ENCODE measurements around the gene EDEM1. TPM values are rescaled to one million over a fixed set of nuclear protein-coding genes. Genes with fewer than 3 reads are reported as not detected.

EDEM1 gene
- total RNA-seq, 1 experiment from 2014 or later = 65.9 TPM

- BruUV-seq (replicated peaks) = no TSS peak
- CTCF ChIA-PET = no interaction called here
- no peak for DNase-seq
- H3K36me3 Mint-ChIP-seq (ENCODE audit: insufficient read depth, unreplicated experiment) = peaks cover 50% of the 10 kb centered on the region
- no peak overlapping the region for H3K4me3 Mint-ChIP-seq (ENCODE audit: low read depth, unreplicated experiment)
- no peaks in the 10 kb centered on the region for H3K27me3 Mint-ChIP-seq (ENCODE audit: unreplicated experiment)
- no peaks in the 10 kb centered on the region for H3K9me3 Mint-ChIP-seq (ENCODE audit: low read depth, unreplicated experiment)
- H3K27ac Mint-ChIP-seq (ENCODE audit: unreplicated experiment) = no peak overlapping the region
- intact Hi-C loops (cut with micrococcal nuclease; ENCODE audit: unreplicated experiment) = no loop called here
- peaks cover 8% of the 10 kb centered on the region for H3K4me1 Mint-ChIP-seq (ENCODE audit: low read depth, unreplicated experiment)
- TF ChIP-seq CTCF (IDR thresholded peaks at IDR 0.05; ENCODE audit: unreplicated experiment) = no peak
Measured at GRCh38 chr3:5213574-5213966, 26.1 kb downstream of the EDEM1 start.

GRCh38 chr3:5214352-5214751 is 26.8 kb downstream of the EDEM1 start:
- Mint-ChIP-seq H3K4me1 (ENCODE audit: low read depth, unreplicated experiment) (peaks cover 8% of the 10 kb centered on the region), H3K4me3 (ENCODE audit: low read depth, unreplicated experiment) (no peak overlapping the region), H3K36me3 (ENCODE audit: insufficient read depth, unreplicated experiment) (peaks cover 51% of the 10 kb centered on the region)

GRCh38 chr3:5217824-5218595 is 30.5 kb downstream of the EDEM1 start:
- CTCF ChIA-PET = no interaction called here
- H3K4me3 Mint-ChIP-seq (ENCODE audit: low read depth, unreplicated experiment) = no peak overlapping the region
- H3K4me1 Mint-ChIP-seq (ENCODE audit: low read depth, unreplicated experiment) = no peaks in the 10 kb centered on the region
- H3K27ac Mint-ChIP-seq (ENCODE audit: unreplicated experiment) = no peak overlapping the region
- no peak for DNase-seq
- TF ChIP-seq CTCF (IDR thresholded peaks at IDR 0.05; ENCODE audit: unreplicated experiment) = no peak
- BruUV-seq (replicated peaks) = no TSS peak
- peaks cover 43% of the 10 kb centered on the region for H3K36me3 Mint-ChIP-seq (ENCODE audit: insufficient read depth, unreplicated experiment)
- H3K9me3 Mint-ChIP-seq (ENCODE audit: low read depth, unreplicated experiment) = no peaks in the 10 kb centered on the region
- H3K27me3 Mint-ChIP-seq (ENCODE audit: unreplicated experiment) = no peaks in the 10 kb centered on the region
- intact Hi-C loops (cut with micrococcal nuclease; ENCODE audit: unreplicated experiment) = no loop called here

More at GRCh38 chr3:5214352-5214751, 26.8 kb downstream of the EDEM1 start:
- DNase-seq = no peak
- intact Hi-C loops (cut with micrococcal nuclease; ENCODE audit: unreplicated experiment) = no loop called here
- CTCF ChIA-PET = no interaction called here
- Mint-ChIP-seq H3K27me3 (ENCODE audit: unreplicated experiment) (no peaks in the 10 kb centered on the region), H3K9me3 (ENCODE audit: low read depth, unreplicated experiment) (no peaks in the 10 kb centered on the region), H3K27ac (ENCODE audit: unreplicated experiment) (no peak overlapping the region)
- BruUV-seq (replicated peaks) = no TSS peak
- TF ChIP-seq CTCF (IDR thresholded peaks at IDR 0.05; ENCODE audit: unreplicated experiment) = no peak

GRCh38 chr3:5218815-5219214 is 31.3 kb downstream of the EDEM1 start:
- no TSS peak for BruUV-seq (replicated peaks)
- no peak overlapping the region for H3K4me3 Mint-ChIP-seq (ENCODE audit: low read depth, unreplicated experiment)
- H3K27ac Mint-ChIP-seq (ENCODE audit: unreplicated experiment) = no peak overlapping the region
- H3K4me1 Mint-ChIP-seq (ENCODE audit: low read depth, unreplicated experiment) = no peaks in the 10 kb centered on the region
- no peaks in the 10 kb centered on the region for H3K9me3 Mint-ChIP-seq (ENCODE audit: low read depth, unreplicated experiment)
- CTCF ChIA-PET = no interaction called here
- H3K27me3 Mint-ChIP-seq (ENCODE audit: unreplicated experiment) = no peaks in the 10 kb centered on the region
- intact Hi-C loops (cut with micrococcal nuclease; ENCODE audit: unreplicated experiment) = no loop called here
- TF ChIP-seq CTCF (IDR thresholded peaks at IDR 0.05; ENCODE audit: unreplicated experiment) = no peak
- H3K36me3 Mint-ChIP-seq (ENCODE audit: insufficient read depth, unreplicated experiment) = peaks cover 35% of the 10 kb centered on the region
- no peak for DNase-seq
